Tibial nerve (tissue), 4 donors: ENCODE results near the gene STX12.

Source experiments
- EP300 ChIP-seq, 2 donors: sonication (generic); formaldehyde crosslinking; IDR thresholded peaks; one replicate each; pipeline ENCODE4 v1.6.1; 2017; ENCODE audit warnings: antibody characterized with exemption in 2 of 2, mild to moderate bottlenecking in 1 of 2
- POLR2A ChIP-seq, 2 donors: fragments of 450-650 bp; IDR thresholded peaks; one replicate each; pipeline ENCODE4 v1.6.1; 2017; ENCODE audit warnings: antibody characterized with exemption in 2 of 2, mild to moderate bottlenecking in 2 of 2, moderate library complexity in 2 of 2
- TF ChIP-seq, protein P1 (sequence below), 5 experiments: fragments of 200-600 bp in 3 of 5; fragments of 450-650 bp in 2 of 5; sonication (generic) in 3 of 5; IDR thresholded peaks; one replicate each; pipeline ENCODE4 v1.5.1; 2016 to 2019; ENCODE audit warnings: antibody characterized with exemption in 5 of 5, mild to moderate bottlenecking in 3 of 5, moderate library complexity in 2 of 5

DNA sequence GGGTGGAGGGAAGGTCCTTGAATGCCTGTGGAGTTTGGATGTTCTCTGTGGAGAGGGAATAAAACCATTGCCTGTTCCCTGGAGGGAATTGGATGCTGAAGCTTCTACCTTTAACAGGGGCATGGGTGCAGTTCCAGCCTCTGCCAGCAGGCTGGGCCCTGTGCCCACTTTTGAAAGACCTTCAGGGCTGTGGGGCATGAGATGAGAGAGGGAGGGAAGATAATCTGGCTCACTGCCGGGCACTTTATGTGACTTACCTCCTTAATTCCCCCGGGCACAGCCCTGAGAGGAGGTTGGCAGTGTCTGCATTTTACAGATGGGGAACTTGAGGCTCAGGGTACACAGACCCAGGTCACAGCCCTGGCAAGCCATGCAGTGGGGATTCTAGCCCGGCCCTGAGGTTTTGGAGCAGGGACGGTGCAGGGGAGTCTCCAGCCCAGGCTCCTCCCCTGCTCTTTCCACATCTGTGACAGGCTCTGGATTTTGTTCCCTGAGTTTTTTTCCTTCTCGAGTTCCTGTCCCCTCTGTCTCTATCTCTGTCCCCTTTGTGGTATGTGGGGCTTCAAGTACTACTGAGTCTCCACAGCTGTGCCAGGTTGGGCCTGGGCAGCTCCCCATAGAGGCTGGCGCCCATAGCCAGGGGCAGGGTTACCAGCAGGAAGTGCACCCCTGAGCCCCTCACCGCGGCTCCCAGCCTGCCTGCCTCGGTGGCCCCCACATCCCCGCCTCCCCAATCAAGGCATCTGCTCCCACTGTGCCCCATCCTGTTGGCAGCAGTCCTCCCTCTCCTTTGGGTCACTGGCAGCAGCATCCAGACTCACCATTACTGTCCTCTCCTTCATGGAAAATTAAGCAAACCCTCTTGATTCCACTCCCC, 85.3 kb downstream of the STX12 start:
- TF ChIP-seq POLR2A (IDR thresholded peaks at IDR 0.05), result no peak
- TF ChIP-seq, protein P1, sequence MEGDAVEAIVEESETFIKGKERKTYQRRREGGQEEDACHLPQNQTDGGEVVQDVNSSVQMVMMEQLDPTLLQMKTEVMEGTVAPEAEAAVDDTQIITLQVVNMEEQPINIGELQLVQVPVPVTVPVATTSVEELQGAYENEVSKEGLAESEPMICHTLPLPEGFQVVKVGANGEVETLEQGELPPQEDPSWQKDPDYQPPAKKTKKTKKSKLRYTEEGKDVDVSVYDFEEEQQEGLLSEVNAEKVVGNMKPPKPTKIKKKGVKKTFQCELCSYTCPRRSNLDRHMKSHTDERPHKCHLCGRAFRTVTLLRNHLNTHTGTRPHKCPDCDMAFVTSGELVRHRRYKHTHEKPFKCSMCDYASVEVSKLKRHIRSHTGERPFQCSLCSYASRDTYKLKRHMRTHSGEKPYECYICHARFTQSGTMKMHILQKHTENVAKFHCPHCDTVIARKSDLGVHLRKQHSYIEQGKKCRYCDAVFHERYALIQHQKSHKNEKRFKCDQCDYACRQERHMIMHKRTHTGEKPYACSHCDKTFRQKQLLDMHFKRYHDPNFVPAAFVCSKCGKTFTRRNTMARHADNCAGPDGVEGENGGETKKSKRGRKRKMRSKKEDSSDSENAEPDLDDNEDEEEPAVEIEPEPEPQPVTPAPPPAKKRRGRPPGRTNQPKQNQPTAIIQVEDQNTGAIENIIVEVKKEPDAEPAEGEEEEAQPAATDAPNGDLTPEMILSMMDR (IDR thresholded peaks at IDR 0.05), result peak; percentile 79 to 93 (median 88)
- TF ChIP-seq EP300 (IDR thresholded peaks at IDR 0.05), result peak; percentile 34 to 41
